ENCODE results near the gene BOD1. TPM values are rescaled to one million over a fixed set of nuclear protein-coding genes. Genes with fewer than 3 reads are reported as not detected.
A peak's percentile ranks its signal among the peaks of the same experiment; 100 is the strongest.
"Not testable (repeated sequence)": the region's sequence is repeated elsewhere in the genome, so short reads cannot be mapped to it uniquely, and the experiment has no call there.

BOD1 gene
- total RNA-seq, 3 donors from 2014 or later: 61.5 to 68.0 (median 64.6) TPM

DNA sequence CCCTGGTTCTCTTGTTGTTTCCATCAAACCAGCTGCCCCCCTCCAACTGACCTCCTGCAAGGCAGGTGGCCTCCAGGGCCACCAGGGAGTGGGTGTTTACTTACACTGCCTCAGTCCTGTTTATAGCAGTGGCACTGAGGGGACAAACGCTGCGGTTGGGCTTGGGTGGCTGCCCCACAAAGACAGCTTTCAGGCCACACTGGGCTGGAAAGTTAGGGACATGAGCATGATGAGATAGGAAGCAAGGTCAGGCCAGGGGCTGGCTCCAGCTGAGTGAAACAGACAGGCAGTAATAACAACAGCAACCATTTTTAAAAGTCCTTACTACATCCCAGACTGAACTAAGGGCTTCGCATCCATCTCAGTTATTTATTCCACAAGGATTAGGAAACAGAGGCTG lies 20.6 kb downstream of the BOD1 start:
- no peak overlapping the region for H3K27ac ChIP-seq
- no peaks in the 10 kb centered on the region for H3K36me3 ChIP-seq
- no peak overlapping the region for H3K4me3 ChIP-seq
- no peaks in the 10 kb centered on the region for H3K27me3 ChIP-seq
- H3K4me1 ChIP-seq: no peaks in the 10 kb centered on the region
- intact Hi-C loops (cut with DNase I; ENCODE audit: low total_unique reads): no loop called here
- no peak for DNase-seq (ENCODE audit: low spot score in 2 of 2)
- peaks cover 16 to 23% of the 10 kb centered on the region in 2 donors for H3K9me3 ChIP-seq
- TF ChIP-seq, protein P1, sequence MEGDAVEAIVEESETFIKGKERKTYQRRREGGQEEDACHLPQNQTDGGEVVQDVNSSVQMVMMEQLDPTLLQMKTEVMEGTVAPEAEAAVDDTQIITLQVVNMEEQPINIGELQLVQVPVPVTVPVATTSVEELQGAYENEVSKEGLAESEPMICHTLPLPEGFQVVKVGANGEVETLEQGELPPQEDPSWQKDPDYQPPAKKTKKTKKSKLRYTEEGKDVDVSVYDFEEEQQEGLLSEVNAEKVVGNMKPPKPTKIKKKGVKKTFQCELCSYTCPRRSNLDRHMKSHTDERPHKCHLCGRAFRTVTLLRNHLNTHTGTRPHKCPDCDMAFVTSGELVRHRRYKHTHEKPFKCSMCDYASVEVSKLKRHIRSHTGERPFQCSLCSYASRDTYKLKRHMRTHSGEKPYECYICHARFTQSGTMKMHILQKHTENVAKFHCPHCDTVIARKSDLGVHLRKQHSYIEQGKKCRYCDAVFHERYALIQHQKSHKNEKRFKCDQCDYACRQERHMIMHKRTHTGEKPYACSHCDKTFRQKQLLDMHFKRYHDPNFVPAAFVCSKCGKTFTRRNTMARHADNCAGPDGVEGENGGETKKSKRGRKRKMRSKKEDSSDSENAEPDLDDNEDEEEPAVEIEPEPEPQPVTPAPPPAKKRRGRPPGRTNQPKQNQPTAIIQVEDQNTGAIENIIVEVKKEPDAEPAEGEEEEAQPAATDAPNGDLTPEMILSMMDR (IDR thresholded peaks at IDR 0.05): no peak
- TF ChIP-seq POLR2AphosphoS5 (IDR thresholded peaks at IDR 0.05): no peak
- no peak for TF ChIP-seq POLR2A (IDR thresholded peaks at IDR 0.05)

DNA sequence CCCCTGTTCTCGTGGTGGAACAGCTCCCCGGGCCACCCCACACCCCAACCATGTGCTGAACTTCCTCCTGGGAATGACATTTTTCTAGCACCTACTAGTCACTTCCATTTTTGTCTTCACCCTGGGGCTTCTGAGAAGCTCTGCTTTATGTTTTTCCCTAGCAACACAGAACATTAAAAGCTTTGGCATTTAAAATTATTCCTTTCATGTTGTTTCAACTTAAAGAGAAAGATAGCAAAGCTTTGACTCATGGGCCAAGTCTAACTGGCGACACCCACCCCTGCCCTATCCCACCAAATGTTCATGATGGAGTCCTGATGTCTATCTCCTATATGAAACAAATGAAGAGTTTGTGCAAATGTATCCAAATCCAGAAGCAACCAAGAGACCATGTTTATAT lies 22.4 kb downstream of the BOD1 start:
- Histone ChIP-seq H3K27ac (no peak overlapping the region), H3K36me3 (no peaks in the 10 kb centered on the region), H3K4me1 (no peaks in the 10 kb centered on the region), H3K4me3 (no peak overlapping the region), H3K27me3 (no peaks in the 10 kb centered on the region), H3K9me3 (peaks cover 16 to 23% of the 10 kb centered on the region in 2 donors)
- intact Hi-C loops (cut with DNase I; ENCODE audit: low total_unique reads): no loop called here
- TF ChIP-seq, protein P1 (IDR thresholded peaks at IDR 0.05): no peak
- no peak for DNase-seq (ENCODE audit: low spot score in 2 of 2)

DNA sequence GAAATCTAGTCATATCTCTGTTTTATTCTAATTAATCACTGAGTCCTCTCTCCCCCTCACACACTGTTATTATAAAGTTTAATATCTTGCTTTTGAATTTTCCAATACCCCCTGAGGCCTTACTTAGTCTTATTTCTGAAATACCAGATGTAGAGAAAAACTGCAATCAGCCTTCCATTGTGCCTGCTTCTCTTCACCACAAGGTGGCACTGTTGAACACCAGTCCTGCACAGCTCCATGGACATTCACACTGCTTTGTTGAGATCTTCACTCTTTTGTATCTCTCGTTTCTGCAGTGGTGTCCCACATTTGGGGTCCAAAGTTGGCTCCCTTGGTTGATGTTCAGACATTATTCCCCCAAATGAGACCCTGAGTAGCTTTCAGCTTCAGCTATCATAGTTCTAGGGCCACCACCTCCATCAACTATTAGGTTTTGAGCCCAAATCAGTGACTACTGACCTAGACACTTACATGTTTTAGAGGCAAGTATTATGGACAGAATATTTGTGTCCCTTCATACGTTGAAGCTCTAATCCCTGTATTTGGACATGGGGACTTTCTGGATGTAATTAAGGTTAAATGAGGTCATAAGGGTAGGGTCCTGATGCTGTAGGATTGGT lies 24.3 kb downstream of the BOD1 start:
- intact Hi-C loops (cut with DNase I; ENCODE audit: low total_unique reads): no loop called here
- Histone ChIP-seq H3K4me3 (no peak overlapping the region), H3K27ac (no peak overlapping the region), H3K9me3 (peaks cover 16 to 25% of the 10 kb centered on the region in 2 donors), H3K4me1 (no peaks in the 10 kb centered on the region), H3K27me3 (no peaks in the 10 kb centered on the region), H3K36me3 (no peaks in the 10 kb centered on the region)
- TF ChIP-seq POLR2AphosphoS5 (IDR thresholded peaks at IDR 0.05) (no peak), POLR2A (IDR thresholded peaks at IDR 0.05) (no peak)
- TF ChIP-seq, protein P1 (IDR thresholded peaks at IDR 0.05): no peak
- DNase-seq (ENCODE audit: low spot score in 2 of 2): no peak

DNA sequence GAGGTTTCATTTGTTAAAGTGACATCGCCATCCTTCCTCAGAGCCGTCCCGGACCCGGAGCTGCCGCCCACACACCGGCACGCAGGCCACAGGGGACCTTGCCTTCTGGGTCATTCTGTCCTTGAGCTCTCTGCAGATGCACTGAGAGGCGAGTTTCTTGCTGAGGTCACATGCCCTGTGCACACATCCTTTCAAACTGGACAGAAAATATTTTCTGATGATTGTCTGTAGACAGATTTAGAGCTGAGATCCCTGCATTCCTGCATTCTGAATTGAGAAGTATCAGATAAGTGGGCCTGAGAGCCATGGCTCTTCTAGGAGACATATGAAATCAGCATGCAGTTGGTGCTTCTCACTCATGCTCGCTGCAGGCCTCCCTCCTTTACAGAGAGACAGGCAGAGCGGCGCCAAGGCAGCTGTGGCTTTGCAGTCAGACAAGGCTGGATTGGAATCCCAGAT lies 25.4 kb downstream of the BOD1 start:
- Histone ChIP-seq H3K36me3 (no peaks in the 10 kb centered on the region), H3K9me3 (peaks cover 16 to 25% of the 10 kb centered on the region in 2 donors), H3K4me1 (no peaks in the 10 kb centered on the region), H3K27ac (peak overlapping the region in 1 of 2 donors; percentile 40), H3K4me3 (peak overlapping the region in 1 of 3 donors; percentile 23), H3K27me3 (no peaks in the 10 kb centered on the region)
- no peak for DNase-seq (ENCODE audit: low spot score in 2 of 2)
- intact Hi-C loops (cut with DNase I; ENCODE audit: low total_unique reads): no loop called here
- TF ChIP-seq POLR2A (IDR thresholded peaks at IDR 0.05) (no peak), POLR2AphosphoS5 (IDR thresholded peaks at IDR 0.05) (no peak)
- TF ChIP-seq, protein P1 (IDR thresholded peaks at IDR 0.05): no peak

DNA sequence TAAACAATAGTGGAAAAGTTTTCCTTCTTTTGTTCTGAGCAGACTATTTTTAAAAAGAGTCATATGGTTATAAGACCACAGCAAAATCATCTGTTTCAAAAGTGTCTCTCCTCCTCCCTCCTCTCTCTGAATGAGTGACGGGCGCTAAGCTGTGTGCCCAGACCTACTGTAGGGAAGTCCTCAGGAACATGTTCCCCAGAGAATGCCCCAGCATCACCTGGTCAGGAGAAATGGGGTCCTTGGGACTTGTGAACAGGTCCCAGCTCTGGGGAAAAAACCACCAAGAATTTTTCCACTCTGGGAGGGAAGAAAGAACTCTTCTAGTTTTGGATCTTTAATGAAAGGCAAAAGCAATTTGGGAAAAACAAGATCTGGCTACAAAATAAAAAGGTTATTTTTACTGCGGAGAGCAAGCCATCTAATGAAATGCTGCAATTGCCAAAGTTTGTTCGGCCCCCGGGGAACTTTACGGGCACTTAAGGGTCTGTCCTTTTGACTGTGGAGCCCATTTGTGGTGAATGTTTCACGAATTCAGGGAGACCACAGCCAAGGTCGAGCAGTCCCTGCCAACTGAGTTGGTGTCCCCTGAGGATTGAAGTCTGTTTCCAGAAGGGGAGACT lies 25.9 kb downstream of the BOD1 start:
- intact Hi-C loops (cut with DNase I; ENCODE audit: low total_unique reads): no loop called here
- H3K4me3 ChIP-seq: peak overlapping the region in 1 of 3 donors; percentile 23
- peak overlapping the region in 1 of 2 donors; percentile 40 for H3K27ac ChIP-seq

DNA sequence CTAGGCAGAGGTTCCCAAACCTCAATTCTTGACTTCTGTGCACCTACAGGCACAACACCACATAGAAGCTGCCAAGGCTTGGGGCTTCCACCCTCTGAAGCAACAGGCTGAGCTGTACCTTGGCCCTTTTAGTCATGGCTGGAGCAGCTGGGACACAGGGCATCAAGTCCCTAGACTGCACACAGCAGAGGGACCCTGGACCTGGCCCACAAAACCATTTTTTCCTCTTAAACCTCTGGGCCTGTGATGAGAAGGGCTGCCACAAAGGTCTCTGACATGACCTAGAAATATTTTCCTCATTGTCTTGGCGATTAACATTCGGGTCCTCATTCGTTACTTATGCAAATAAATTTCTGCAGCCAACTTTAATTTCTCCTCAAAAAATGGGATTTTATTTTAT lies 30.3 kb downstream of the BOD1 start:
- DNase-seq (ENCODE audit: low spot score in 2 of 2); H3K27me3 ChIP-seq; H3K27ac ChIP-seq; H3K36me3 ChIP-seq; H3K9me3 ChIP-seq; H3K4me1 ChIP-seq; intact Hi-C loops (cut with DNase I; ENCODE audit: low total_unique reads); H3K4me3 ChIP-seq: not testable (repeated sequence)

More for the DNA sequence above, 25.9 kb downstream of the BOD1 start:
- Histone ChIP-seq H3K27me3 (no peaks in the 10 kb centered on the region), H3K36me3 (no peaks in the 10 kb centered on the region), H3K9me3 (peaks cover 20 to 25% of the 10 kb centered on the region in 2 donors), H3K4me1 (no peaks in the 10 kb centered on the region)
- DNase-seq (ENCODE audit: low spot score in 2 of 2): no peak
- no peak for TF ChIP-seq POLR2A (IDR thresholded peaks at IDR 0.05)
- TF ChIP-seq, protein P1 (IDR thresholded peaks at IDR 0.05): no peak
- no peak for TF ChIP-seq POLR2AphosphoS5 (IDR thresholded peaks at IDR 0.05)
